Activated CD4-positive, alpha-beta T cell treated with anti-CD3 and anti-CD28 coated beads, Interleukin-2, amount 50 U/mL, for 16 hours (primary cell): ENCODE data around the gene OSCP1.

Experiments
- DNase-seq: peaks from one replicate; pipeline ENCODE4 v3.0.0-alpha.2; 2020

Gene OSCP1

GRCh38 chr1:36446271-36446670, 4.0 kb downstream of the OSCP1 start:
- peak; percentile 47 for DNase-seq

DNA sequence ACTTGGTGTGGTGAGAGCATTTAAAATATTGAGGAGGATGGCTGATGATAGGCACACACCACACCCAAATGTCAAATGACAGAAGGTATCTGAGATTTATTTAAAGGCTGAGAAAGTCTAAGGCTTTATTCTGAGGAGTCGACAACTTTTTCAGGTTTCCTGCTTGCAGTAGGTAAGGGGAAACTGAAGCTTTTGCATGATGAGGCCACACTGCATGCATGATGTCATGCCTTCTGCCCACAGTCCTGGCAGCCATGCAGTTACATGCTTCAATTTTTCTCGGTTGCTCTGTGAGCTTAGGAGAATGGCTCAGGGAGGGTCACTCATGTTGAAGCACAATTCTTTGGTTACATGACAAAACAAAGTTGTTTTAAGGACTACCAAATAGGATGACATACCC, 7.0 kb downstream of the OSCP1 start:
- DNase-seq = no peak

- DNase-seq = no peak
Observed at GRCh38 chr1:36442337-36442736, 7.9 kb downstream of the OSCP1 start.

GRCh38 chr1:36440646-36441045, 9.6 kb downstream of the OSCP1 start:
- DNase-seq = no peak

- DNase-seq = no peak
Observed at GRCh38 chr1:36440044-36440443, 10.2 kb downstream of the OSCP1 start.

GRCh38 chr1:36438715-36439114, 11.5 kb downstream of the OSCP1 start:
- no peak for DNase-seq

GRCh38 chr1:36436821-36437220, 13.4 kb downstream of the OSCP1 start:
- no peak for DNase-seq

DNA sequence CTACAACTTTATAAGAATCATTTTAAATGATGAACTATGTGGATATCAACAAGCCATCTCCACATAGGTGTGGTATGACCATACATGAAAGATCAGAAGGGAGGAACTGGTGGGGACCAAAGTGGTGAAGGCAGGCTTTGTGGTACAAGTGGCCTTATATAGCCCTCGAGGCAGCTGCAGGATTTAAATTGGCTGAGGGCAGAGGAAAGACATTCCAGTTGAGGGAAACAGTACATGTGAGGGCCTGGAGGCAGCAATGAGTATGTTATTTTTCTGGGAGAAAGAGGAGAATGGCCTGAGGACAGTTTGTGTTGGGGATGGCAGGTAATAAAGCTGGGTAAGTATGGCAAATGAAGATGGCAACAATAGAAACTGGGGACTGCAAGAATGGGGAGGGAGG, 17.1 kb downstream of the OSCP1 start:
- DNase-seq = no peak

DNA sequence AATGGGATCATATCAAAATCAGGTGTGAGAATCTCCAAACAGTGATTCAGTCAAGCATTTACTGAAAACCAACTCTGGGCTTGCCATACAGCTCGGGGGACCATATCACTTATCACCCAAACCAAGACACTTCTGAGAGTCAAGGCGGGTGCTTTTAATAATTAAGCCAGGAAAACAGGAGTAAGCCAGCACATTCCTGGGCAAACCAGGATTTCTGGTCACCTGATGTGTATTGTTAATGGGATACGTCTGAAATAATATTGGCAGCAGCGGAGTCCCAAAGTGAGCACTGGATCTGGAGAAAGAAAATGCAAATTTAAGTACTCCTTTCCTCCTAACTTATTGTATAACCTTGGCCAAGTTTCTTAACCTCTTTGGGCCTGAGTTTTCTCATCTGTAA, 17.6 kb downstream of the OSCP1 start:
- no peak for DNase-seq

- DNase-seq = no peak
Observed at GRCh38 chr1:36425791-36426190, 24.5 kb downstream of the OSCP1 start.

GRCh38 chr1:36421649-36422048, 28.6 kb downstream of the OSCP1 start:
- no peak for DNase-seq

DNA sequence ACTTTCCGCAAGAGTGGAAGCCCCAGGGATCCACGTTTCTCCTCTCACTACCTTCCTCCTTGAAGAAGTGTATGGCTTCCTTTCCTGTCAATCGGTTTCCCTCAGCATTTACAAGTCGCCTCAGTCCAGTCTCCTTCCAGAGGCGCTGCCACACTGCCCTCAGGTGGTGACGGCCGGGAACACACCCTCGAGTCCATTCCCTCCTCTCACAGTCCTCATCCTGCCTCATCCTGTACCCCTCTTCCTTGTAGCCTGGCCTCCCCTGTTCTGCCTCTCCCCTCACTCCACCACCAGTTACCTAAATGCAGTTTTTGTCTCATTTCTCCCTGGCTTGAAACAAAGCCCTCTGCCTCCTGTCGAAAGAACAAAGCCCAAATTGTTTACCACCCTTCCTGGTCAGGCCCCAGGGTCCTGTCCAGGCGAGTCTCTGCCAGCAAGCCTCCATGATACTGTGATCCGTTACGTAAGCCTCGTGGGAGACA, 29.4 kb downstream of the OSCP1 start:
- DNase-seq = peak; percentile 92

- DNase-seq = no peak
Observed at GRCh38 chr1:36420409-36420808, 29.8 kb downstream of the OSCP1 start.

- DNase-seq = no peak
Observed at GRCh38 chr1:36419569-36419968, 30.7 kb downstream of the OSCP1 start.

- DNase-seq = no peak
Observed at GRCh38 chr1:36419140-36419539, 31.1 kb downstream of the OSCP1 start.

- DNase-seq = no peak
Observed at GRCh38 chr1:36417931-36418330, 32.3 kb downstream of the OSCP1 start.

DNA sequence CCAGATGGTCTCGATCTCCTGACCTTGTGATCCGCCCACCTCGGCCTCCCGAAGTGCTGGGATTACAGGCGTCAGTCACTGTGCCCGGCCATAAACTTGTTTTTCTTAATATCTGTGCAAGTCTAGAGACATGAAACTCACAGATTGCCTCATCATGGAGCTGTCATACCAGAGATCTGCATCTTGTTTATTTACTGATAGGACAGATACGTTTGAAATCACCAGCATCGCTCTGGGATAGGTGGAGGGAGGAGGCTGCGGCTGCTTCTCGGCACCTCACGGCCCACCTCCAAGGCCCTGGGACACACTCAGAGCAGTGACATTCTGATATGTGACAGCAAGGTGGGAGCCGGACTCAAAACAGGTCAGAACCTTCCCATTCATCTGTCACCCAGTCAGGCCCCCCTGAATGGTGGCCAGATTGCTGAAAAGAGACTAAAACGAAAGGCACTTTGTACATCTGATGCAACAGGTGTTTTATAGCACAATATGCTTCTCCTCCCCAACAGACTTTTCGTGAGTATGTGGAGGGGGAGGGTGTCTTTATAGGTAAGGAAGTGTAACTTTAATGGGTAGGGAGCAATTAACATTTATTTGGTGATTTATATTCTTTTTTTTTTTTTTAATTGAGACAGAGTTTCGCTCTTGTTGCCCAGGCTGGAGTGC, 34.5 kb downstream of the OSCP1 start:
- DNase-seq = no peak

DNA sequence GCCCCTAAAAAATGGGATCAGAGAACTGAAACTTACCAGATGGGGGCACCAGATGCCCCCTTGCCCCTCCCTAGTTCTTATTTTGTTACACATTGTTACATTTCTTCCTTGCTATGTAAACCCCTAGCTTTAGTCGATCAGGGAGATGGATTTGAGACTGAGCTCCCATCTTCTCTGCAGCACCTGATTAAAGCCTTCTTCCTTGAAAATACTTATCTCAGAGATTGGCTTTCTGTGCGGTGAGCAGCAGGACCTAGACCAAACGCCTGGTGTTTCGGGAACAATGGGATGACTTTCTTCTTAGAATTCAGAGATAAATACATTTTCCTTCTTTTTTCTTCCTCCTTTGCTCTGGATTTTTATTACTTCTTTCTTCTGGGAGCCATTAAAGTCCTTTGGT, 35.9 kb downstream of the OSCP1 start:
- DNase-seq = no peak

- DNase-seq = peak; percentile 93
Observed at GRCh38 chr1:36411674-36412648, 38.3 kb downstream of the OSCP1 start.

DNA sequence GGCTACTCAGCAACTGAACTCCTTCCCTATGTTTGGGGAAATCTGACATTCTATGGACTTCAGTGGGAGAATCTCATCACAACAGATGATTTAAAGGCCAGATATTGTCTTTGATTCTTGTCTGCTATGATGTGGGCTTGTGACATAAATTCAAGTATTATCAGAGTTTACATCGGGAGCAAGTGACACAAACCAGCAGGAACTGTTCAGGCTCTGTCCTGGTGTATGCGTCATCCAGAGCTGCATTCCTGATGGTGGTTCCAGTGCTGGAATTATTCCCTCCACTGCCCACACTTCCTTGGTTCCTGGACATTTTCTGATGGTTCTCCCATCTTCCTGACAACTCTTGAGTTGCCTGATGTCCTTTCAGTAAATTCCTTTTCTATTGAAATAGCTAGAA, 41.8 kb downstream of the OSCP1 start:
- DNase-seq = no peak

- no peak for DNase-seq
Observed at GRCh38 chr1:36406440-36406839, 43.8 kb downstream of the OSCP1 start.

- no peak for DNase-seq
Observed at GRCh38 chr1:36402504-36402890, 47.8 kb downstream of the OSCP1 start.

- no peak for DNase-seq
Observed at GRCh38 chr1:36401602-36402503, 48.4 kb downstream of the OSCP1 start.
